Fibroblast of gingiva (primary cell): ENCODE data around the gene SLC39A9.

Experiments used
- DNase-seq: peaks from one replicate; pipeline ENCODE4 v3.0.0-alpha.2; 2011; ENCODE audit warnings: low read depth

Gene SLC39A9

DNA sequence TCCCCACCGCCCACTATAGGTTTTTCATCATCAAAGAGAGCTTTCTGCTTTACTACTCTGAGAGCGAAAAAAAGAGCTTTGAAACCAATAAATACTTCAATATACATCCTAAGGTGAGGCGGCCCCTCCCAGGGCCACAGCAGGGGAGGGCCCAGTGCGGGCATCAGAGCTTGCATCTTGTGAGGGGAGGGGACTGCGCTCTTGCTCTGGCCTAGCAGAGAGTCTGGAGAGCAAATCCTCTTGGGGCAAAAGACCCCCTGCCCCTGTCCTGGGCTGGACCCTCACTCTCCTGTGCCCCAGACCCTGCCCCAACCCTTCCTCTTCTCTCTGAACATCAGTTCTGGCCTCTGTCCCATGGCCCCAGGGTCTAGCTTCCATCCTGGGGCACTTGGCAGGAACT is 101.6 kb downstream of the SLC39A9 start:
- no peak for DNase-seq

GRCh38 chr14:69500736-69501135 is 102.2 kb downstream of the SLC39A9 start:
- no peak for DNase-seq

- peak; percentile 76 for DNase-seq
These were observed 102.9 kb downstream of the SLC39A9 start for GRCh38 chr14:69501423-69501838.

DNA sequence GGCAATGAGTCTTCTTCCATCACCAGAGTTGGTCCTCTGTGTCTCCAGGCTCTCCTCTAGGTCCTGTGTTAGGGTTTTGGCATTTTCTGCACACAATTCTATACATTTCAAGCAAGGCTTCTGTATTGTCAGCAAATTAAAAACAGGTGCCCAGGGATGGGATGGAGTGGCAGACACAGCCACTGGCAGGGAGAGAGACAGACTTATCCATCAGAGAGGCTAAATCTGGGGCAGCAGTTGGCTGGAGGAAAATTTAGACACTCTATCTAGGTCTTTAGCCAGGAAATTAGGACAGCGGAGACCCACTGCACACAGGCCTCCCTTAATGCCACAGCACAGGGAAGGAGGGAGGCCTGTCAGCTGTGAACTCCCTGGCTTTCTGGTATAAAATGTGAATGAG is 106.3 kb downstream of the SLC39A9 start:
- DNase-seq, result no peak

- no peak for DNase-seq
These were observed 107.1 kb downstream of the SLC39A9 start for GRCh38 chr14:69505338-69506240.

DNA sequence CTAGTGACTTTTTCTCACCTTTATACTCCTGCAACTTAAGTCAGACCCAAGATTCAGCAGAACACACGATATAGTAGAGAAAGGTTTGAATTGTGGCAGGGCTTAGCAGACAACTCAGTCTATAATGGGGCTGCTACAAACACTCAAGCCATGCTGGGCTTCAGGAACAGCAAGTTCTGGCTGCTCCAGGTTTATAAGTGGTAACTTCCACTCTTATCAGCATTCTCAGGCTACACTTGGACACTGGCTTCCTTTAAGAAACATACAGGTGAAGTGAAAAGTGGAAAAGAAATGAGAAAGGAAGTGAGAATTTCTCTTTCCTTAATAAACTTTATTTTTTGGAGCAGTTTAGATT is 107.7 kb downstream of the SLC39A9 start:
- no peak for DNase-seq
